ENCODE measurements around the gene ANXA8. TPM values are rescaled to one million over a fixed set of nuclear protein-coding genes. Genes with fewer than 3 reads are reported as not detected.

Gene ANXA8
- total RNA-seq, 1 experiment from 2014 or later = 0.72 TPM

DNA sequence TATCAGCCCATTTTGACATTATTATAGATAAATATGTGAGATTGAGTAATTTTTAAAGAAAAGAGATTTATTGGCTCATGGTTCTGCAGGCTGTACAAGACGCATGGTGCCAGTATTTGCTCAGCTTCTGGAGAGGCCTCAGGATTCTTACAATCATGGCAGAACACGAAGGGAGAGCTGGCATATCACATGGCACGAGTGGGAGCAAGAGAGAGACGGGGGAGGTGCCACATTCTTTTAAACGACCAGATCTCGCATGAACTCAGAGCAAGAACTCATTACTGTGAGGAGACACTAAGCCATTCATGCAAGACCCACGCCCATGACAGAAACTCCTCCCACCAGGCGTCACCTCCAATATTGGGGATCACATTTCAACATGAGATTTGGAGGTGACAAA is 59.7 kb downstream of the ANXA8 start:
- peaks cover 7% of the 10 kb centered on the region for H3K4me1 ChIP-seq (ENCODE audit: control insufficient read depth, insufficient read depth, low read length)
- CTCF ChIA-PET = no interaction called here
- BruUV-seq (replicated peaks) = no TSS peak
- intact Hi-C loops (cut with micrococcal nuclease; ENCODE audit: unreplicated experiment) = no loop called here
- DNase-seq (ENCODE audit: low read depth, low spot score) (no peak), ATAC-seq (no peak)
- H3K27me3 ChIP-seq (ENCODE audit: control insufficient read depth, insufficient read depth, low read length) = no peaks in the 10 kb centered on the region
- H3K4me3 ChIP-seq (ENCODE audit: low read depth in 2 of 2, low read length in 2 of 2) = no peak overlapping the region
- TF ChIP-seq, protein P1, sequence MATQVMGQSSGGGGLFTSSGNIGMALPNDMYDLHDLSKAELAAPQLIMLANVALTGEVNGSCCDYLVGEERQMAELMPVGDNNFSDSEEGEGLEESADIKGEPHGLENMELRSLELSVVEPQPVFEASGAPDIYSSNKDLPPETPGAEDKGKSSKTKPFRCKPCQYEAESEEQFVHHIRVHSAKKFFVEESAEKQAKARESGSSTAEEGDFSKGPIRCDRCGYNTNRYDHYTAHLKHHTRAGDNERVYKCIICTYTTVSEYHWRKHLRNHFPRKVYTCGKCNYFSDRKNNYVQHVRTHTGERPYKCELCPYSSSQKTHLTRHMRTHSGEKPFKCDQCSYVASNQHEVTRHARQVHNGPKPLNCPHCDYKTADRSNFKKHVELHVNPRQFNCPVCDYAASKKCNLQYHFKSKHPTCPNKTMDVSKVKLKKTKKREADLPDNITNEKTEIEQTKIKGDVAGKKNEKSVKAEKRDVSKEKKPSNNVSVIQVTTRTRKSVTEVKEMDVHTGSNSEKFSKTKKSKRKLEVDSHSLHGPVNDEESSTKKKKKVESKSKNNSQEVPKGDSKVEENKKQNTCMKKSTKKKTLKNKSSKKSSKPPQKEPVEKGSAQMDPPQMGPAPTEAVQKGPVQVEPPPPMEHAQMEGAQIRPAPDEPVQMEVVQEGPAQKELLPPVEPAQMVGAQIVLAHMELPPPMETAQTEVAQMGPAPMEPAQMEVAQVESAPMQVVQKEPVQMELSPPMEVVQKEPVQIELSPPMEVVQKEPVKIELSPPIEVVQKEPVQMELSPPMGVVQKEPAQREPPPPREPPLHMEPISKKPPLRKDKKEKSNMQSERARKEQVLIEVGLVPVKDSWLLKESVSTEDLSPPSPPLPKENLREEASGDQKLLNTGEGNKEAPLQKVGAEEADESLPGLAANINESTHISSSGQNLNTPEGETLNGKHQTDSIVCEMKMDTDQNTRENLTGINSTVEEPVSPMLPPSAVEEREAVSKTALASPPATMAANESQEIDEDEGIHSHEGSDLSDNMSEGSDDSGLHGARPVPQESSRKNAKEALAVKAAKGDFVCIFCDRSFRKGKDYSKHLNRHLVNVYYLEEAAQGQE (IDR thresholded peaks at IDR 0.05; ENCODE audit: insufficient read depth in 1 of 2, low read depth in 2 of 2, low read length in 1 of 2) = no peak
- no peak for TF ChIP-seq TCF7L2 (IDR thresholded peaks at IDR 0.05; ENCODE audit: low read depth, low read length)
- TF ChIP-seq POLR2AphosphoS5 (IDR thresholded peaks at IDR 0.05; ENCODE audit: low read depth, low read length) = no peak
- no peak for TF ChIP-seq SIN3A (IDR thresholded peaks at IDR 0.05; ENCODE audit: borderline replicate concordance, insufficient read depth, low read depth, low read length)
- TF ChIP-seq, protein P2, sequence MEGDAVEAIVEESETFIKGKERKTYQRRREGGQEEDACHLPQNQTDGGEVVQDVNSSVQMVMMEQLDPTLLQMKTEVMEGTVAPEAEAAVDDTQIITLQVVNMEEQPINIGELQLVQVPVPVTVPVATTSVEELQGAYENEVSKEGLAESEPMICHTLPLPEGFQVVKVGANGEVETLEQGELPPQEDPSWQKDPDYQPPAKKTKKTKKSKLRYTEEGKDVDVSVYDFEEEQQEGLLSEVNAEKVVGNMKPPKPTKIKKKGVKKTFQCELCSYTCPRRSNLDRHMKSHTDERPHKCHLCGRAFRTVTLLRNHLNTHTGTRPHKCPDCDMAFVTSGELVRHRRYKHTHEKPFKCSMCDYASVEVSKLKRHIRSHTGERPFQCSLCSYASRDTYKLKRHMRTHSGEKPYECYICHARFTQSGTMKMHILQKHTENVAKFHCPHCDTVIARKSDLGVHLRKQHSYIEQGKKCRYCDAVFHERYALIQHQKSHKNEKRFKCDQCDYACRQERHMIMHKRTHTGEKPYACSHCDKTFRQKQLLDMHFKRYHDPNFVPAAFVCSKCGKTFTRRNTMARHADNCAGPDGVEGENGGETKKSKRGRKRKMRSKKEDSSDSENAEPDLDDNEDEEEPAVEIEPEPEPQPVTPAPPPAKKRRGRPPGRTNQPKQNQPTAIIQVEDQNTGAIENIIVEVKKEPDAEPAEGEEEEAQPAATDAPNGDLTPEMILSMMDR (IDR thresholded peaks at IDR 0.05) = no peak
- POLR2A ChIA-PET = no interaction called here
- no peak overlapping the region for H3K27ac ChIP-seq (ENCODE audit: low read length)
- H3K36me3 ChIP-seq (ENCODE audit: control insufficient read depth, insufficient read depth, low read length) = no peaks in the 10 kb centered on the region
- no peaks in the 10 kb centered on the region for H3K9me3 ChIP-seq (ENCODE audit: control insufficient read depth, insufficient read depth, low read depth, low read length)
- in situ Hi-C loops (cut with HindIII; ENCODE audit: low pct_unique_long_range_greater_than_20kb, low sequenced_read_pairs) = no loop called here

DNA sequence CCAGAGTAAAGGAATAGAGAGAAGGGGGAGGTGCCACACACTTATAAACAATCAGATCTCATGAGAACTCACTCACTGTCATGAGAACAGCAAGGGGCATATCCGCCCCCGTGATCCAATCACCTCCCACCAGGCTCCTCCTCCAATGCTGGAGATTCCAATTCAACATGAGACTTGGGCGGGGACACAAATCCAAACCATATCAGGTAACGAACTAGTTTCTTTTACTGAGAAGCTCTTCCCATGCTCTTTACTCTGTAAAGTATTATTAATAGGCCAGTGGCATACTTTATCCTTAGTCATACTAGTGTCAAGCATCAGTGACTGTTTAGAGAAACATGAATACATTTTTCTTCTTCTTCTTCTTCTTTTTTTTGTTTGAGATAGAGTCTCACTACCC is 60.4 kb downstream of the ANXA8 start:
- in situ Hi-C loops (cut with HindIII; ENCODE audit: low pct_unique_long_range_greater_than_20kb, low sequenced_read_pairs) = no loop called here
- Histone ChIP-seq H3K27me3 (ENCODE audit: control insufficient read depth, insufficient read depth, low read length) (no peaks in the 10 kb centered on the region), H3K9me3 (ENCODE audit: control insufficient read depth, insufficient read depth, low read depth, low read length) (no peaks in the 10 kb centered on the region), H3K36me3 (ENCODE audit: control insufficient read depth, insufficient read depth, low read length) (no peaks in the 10 kb centered on the region), H3K27ac (ENCODE audit: low read length) (no peak overlapping the region), H3K4me3 (ENCODE audit: low read depth in 2 of 2, low read length in 2 of 2) (no peak overlapping the region), H3K4me1 (ENCODE audit: control insufficient read depth, insufficient read depth, low read length) (peaks cover 7% of the 10 kb centered on the region)
- DNase-seq (ENCODE audit: low read depth, low spot score) (no peak), ATAC-seq (no peak)
- TF ChIP-seq, protein P2 (IDR thresholded peaks at IDR 0.05) = no peak
- TF ChIP-seq SIN3A (IDR thresholded peaks at IDR 0.05; ENCODE audit: borderline replicate concordance, insufficient read depth, low read depth, low read length) = no peak
- no peak for TF ChIP-seq TCF7L2 (IDR thresholded peaks at IDR 0.05; ENCODE audit: low read depth, low read length)
- no peak for TF ChIP-seq POLR2AphosphoS5 (IDR thresholded peaks at IDR 0.05; ENCODE audit: low read depth, low read length)
- TF ChIP-seq, protein P1 (IDR thresholded peaks at IDR 0.05; ENCODE audit: insufficient read depth in 1 of 2, low read depth in 2 of 2, low read length in 1 of 2) = no peak
- ChIA-PET POLR2A (no interaction called here), CTCF (no interaction called here)
- BruUV-seq (replicated peaks) = no TSS peak
- intact Hi-C loops (cut with micrococcal nuclease; ENCODE audit: unreplicated experiment) = no loop called here

All from Panc1 (cell line).